AG04449 (cell line): ENCODE measurements around the gene TMEM150A.
A peak's percentile ranks its signal among the peaks of the same experiment; 100 is the strongest.

Experiments
- CTCF ChIA-PET: fragments of 350-600 bp; formaldehyde crosslinking; extraction: SDS; loops from one replicate; lab custom pipeline; 2021; ENCODE audit warnings: antibody characterized with exemption; lab: Yijun Ruan, JAX
- POLR2A ChIA-PET: fragments of 400-600, 350-600 bp; formaldehyde crosslinking; extraction: SDS; loops from one replicate; lab custom pipeline; 2020; ENCODE audit warnings: antibody characterized with exemption, inconsistent platforms; lab: Yijun Ruan, JAX
- DNase-seq: peaks from one replicate; pipeline ENCODE4 v3.0.0-alpha.2; 2010; ENCODE audit warnings: low read depth, low spot score
- H3K4me3 ChIP-seq: 2 replicates; pipeline ENCODE4 v1.5.1; 2011; ENCODE audit warnings: low read depth, mild to moderate bottlenecking, control low read depth, low read length
- CTCF ChIP-seq: IDR thresholded peaks from one replicate; pipeline ENCODE4 v1.5.1; 2011; ENCODE audit warnings: mild to moderate bottlenecking, moderate library complexity, low read length, control low read depth, inconsistent platforms; ENCODE audit not compliant: insufficient read depth; ENCODE audit errors: missing control alignments

Gene TMEM150A

GRCh38 chr2:85597241-85597640 is 5.3 kb downstream of the TMEM150A start:
- TF ChIP-seq CTCF, result no peak
- CTCF ChIA-PET, result interaction anchor here (1.1 to 2.4 kb wide), 2 partner anchors 8 to 34 kb away, joined by 3 to 11 read pairs; no protein-coding TSS in a partner anchor
- DNase-seq, result no peak
- H3K4me3 ChIP-seq, result peak overlapping the region; percentile 100; the same call in 1 of the 2 replicates
- POLR2A ChIA-PET, result interaction anchor here (3.0 kb wide), 1 partner anchor 58 kb away, joined by 25 read pairs; the partner anchor contains the start of gene MAT2A

GRCh38 chr2:85596486-85597143 is 5.9 kb downstream of the TMEM150A start:
- no peak for TF ChIP-seq CTCF
- ChIA-PET POLR2A (interaction anchor here (2.1 to 3.0 kb wide), 2 partner anchors 9 to 57 kb away, joined by 11 to 25 read pairs; partner anchors contain the start of gene MAT2A), CTCF (interaction anchor here (1.0 to 2.7 kb wide), 5 partner anchors 9 to 175 kb away, joined by 3 to 11 read pairs (median 6); no protein-coding TSS in a partner anchor)
- DNase-seq, result no peak
- peak overlapping the region; percentile 100 for H3K4me3 ChIP-seq

- H3K4me3 ChIP-seq, result peak overlapping the region; percentile 100
- TF ChIP-seq CTCF, result no peak
- ChIA-PET POLR2A (interaction anchor here (1.3 to 3.0 kb wide), 5 partner anchors 10 to 242 kb away, joined by 4 to 25 read pairs (median 5); partner anchors contain the start of genes ELMOD3, MAT2A, RETSAT and USP39), CTCF (interaction anchor here (1.0 to 2.7 kb wide), 6 partner anchors 10 to 174 kb away, joined by 3 to 11 read pairs (median 6); no protein-coding TSS in a partner anchor)
- DNase-seq, result no peak
These were observed 6.5 kb downstream of the TMEM150A start for GRCh38 chr2:85596026-85596333.

- peak; percentile 97 for DNase-seq
- no peak for TF ChIP-seq CTCF
- H3K4me3 ChIP-seq, result peak within 1 kb of the TSS; percentile 100
- CTCF ChIA-PET, result interaction anchor here (0.6 to 2.7 kb wide), 11 partner anchors 8 to 240 kb away, joined by 3 to 11 read pairs (median 3); partner anchors contain the start of gene TMEM150A
- POLR2A ChIA-PET, result interaction anchor here (0.6 to 3.0 kb wide), 9 partner anchors 10 to 241 kb away, joined by 3 to 25 read pairs (median 5); partner anchors contain the start of genes C2orf68, ELMOD3, MAT2A and RETSAT
These were observed 7.0 kb downstream of the TMEM150A start, which contains the start of gene RNF181 for GRCh38 chr2:85595301-85596025. RNF181 (plus strand) TSS chr2:85595745; CDS start chr2:85595764, 19 bp downstream.

- H3K4me3 ChIP-seq, result peak overlapping the region; percentile 67
- TF ChIP-seq CTCF, result no peak
- ChIA-PET POLR2A (interaction anchor here (0.6 to 3.0 kb wide), 9 partner anchors 11 to 240 kb away, joined by 3 to 25 read pairs (median 5); partner anchors contain the start of genes C2orf68, ELMOD3, MAT2A and RETSAT), CTCF (interaction anchor here (0.8 to 2.7 kb wide), 10 partner anchors 8 to 240 kb away, joined by 3 to 11 read pairs (median 4); partner anchors contain the start of gene TMEM150A)
- DNase-seq, result no peak
These were observed 7.7 kb downstream of the TMEM150A start for GRCh38 chr2:85594715-85595300.
